Stimulated activated CD4-positive, alpha-beta T cell treated with anti-CD3 and anti-CD28 coated beads, Interleukin-15, amount 100 ng/mL, for 1 hour (primary cell): ENCODE results near the gene IGF2R.

Source experiments
- DNase-seq, 2 donors: peaks; one replicate each; pipeline ENCODE4 v3.0.0-alpha.2; 2020; ENCODE audit warnings: low read depth in 1 of 2, low spot score in 1 of 2

Gene IGF2R

GRCh38 chr6:160022793-160023192, 53.9 kb downstream of the IGF2R start:
- no peak for DNase-seq

GRCh38 chr6:160024152-160024551, 55.3 kb downstream of the IGF2R start:
- DNase-seq = no peak

- DNase-seq = no peak
Observed at GRCh38 chr6:160027076-160027475, 58.2 kb downstream of the IGF2R start.

- no peak for DNase-seq
Observed at GRCh38 chr6:160027931-160028330, 59.0 kb downstream of the IGF2R start.

GRCh38 chr6:160028487-160029275, 59.8 kb downstream of the IGF2R start:
- DNase-seq = no peak

- DNase-seq = no peak
Observed at GRCh38 chr6:160029525-160029924, 60.6 kb downstream of the IGF2R start.

GRCh38 chr6:160030103-160030502, 61.2 kb downstream of the IGF2R start:
- no peak for DNase-seq

GRCh38 chr6:160031442-160031841, 62.6 kb downstream of the IGF2R start:
- no peak for DNase-seq

GRCh38 chr6:160031871-160032270, 63.0 kb downstream of the IGF2R start:
- DNase-seq = no peak

GRCh38 chr6:160032538-160032937, 63.7 kb downstream of the IGF2R start:
- DNase-seq = no peak

- DNase-seq = no peak
Observed at GRCh38 chr6:160034036-160034930, 65.4 kb downstream of the IGF2R start.

GRCh38 chr6:160035241-160035640, 66.4 kb downstream of the IGF2R start:
- DNase-seq = no peak

GRCh38 chr6:160035693-160036330, 66.9 kb downstream of the IGF2R start:
- DNase-seq = no peak

- DNase-seq = no peak
Observed at GRCh38 chr6:160036331-160036695, 67.4 kb downstream of the IGF2R start.

GRCh38 chr6:160036790-160037206, 67.9 kb downstream of the IGF2R start:
- DNase-seq = no peak

- DNase-seq = no peak
Observed at GRCh38 chr6:160038479-160038878, 69.6 kb downstream of the IGF2R start.

GRCh38 chr6:160039441-160039840, 70.6 kb downstream of the IGF2R start:
- no peak for DNase-seq

GRCh38 chr6:160040055-160040454, 71.2 kb downstream of the IGF2R start:
- DNase-seq = no peak

- no peak for DNase-seq
Observed at GRCh38 chr6:160040527-160041264, 71.8 kb downstream of the IGF2R start.

- no peak for DNase-seq
Observed at GRCh38 chr6:160041608-160042007, 72.7 kb downstream of the IGF2R start.
